PC-9 (cell line): ENCODE measurements around the gene DAPK2. TPM values are rescaled to one million over a fixed set of nuclear protein-coding genes. Genes with fewer than 3 reads are reported as not detected.
A peak's percentile ranks its signal among the peaks of the same experiment; 100 is the strongest.

Experiments used
- BruUV-seq: library from RNA; stranded (reverse); fragments of 400-500 nt; replicated peaks from 2 replicates; lab custom pipeline; 2021; lab: Mats Ljungman, UMichigan
- CTCF ChIA-PET: fragments of 300-600 bp; sonication (Branson Sonifier 250); formaldehyde crosslinking; loops from one replicate; lab custom pipeline; 2022; ENCODE audit warnings: antibody characterized with exemption; lab: Charles Lee
- POLR2A ChIA-PET: fragments of 300-600 bp; sonication (Branson Sonifier 250); formaldehyde crosslinking; loops from one replicate; lab custom pipeline; 2022; ENCODE audit warnings: antibody characterized with exemption; ENCODE audit not compliant: unreplicated experiment; lab: Charles Lee
- DNase-seq, 2 experiments: peaks; one replicate each; pipeline versions ENCODE4 v3.0.0 to v3.0.0-alpha.2; 2015 to 2022; ENCODE audit warnings: mixed read lengths in 1 of 2
- H2AFZ ChIP-seq: fragments of 200-600 bp; sonication (generic); 2 replicates; pipeline ENCODE4 v1.8.1; 2017; ENCODE audit warnings: antibody characterized with exemption
- H3F3A ChIP-seq: fragments of 200-600 bp; sonication (generic); 2 replicates; pipeline ENCODE4 v1.8.1; 2017; ENCODE audit warnings: antibody characterized with exemption, mild to moderate bottlenecking, low read depth; ENCODE audit not compliant: insufficient read depth
- H3K27ac ChIP-seq: fragments of 200-600 bp; sonication (generic); 2 replicates; pipeline ENCODE4 v1.6.1; 2016; ENCODE audit warnings: mixed run types
- H3K27me3 ChIP-seq: fragments of 200-600 bp; sonication (generic); 2 replicates; pipeline ENCODE4 v1.6.1; 2016; ENCODE audit warnings: low read depth, mixed run types; ENCODE audit not compliant: insufficient read depth
- H3K36me3 ChIP-seq: fragments of 200-600 bp; sonication (generic); 2 replicates; pipeline ENCODE4 v1.6.1; 2016; ENCODE audit warnings: low read depth, mixed run types
- H3K4me1 ChIP-seq: fragments of 200-600 bp; sonication (generic); replicated peaks from 2 replicates; pipeline ENCODE4 v1.6.1; 2016; ENCODE audit warnings: mixed run types; ENCODE audit not compliant: insufficient read depth
- H3K4me2 ChIP-seq: fragments of 200-600 bp; sonication (generic); 2 replicates; pipeline ENCODE4 v1.6.1; 2017; ENCODE audit warnings: mixed run types
- H3K4me3 ChIP-seq: fragments of 200-600 bp; sonication (generic); 2 replicates; pipeline ENCODE4 v1.6.1; 2016; ENCODE audit warnings: mixed run types
- H3K79me2 ChIP-seq: fragments of 200-600 bp; sonication (generic); 2 replicates; pipeline ENCODE4 v1.6.1; 2017; ENCODE audit warnings: low read depth, mixed run types
- H3K9me2 ChIP-seq: fragments of 200-600 bp; sonication (generic); 2 replicates; pipeline ENCODE4 v1.8.1; 2017; ENCODE audit warnings: mild to moderate bottlenecking; ENCODE audit not compliant: insufficient read depth
- H3K9me3 ChIP-seq: fragments of 200-600 bp; sonication (generic); 2 replicates; pipeline ENCODE4 v1.8.1; 2016; ENCODE audit warnings: low read depth; ENCODE audit not compliant: insufficient read depth
- H4K20me1 ChIP-seq: fragments of 200-600 bp; sonication (generic); 2 replicates; pipeline ENCODE4 v1.8.1; 2017; ENCODE audit not compliant: insufficient read depth
- EZH2 ChIP-seq: fragments of 200-600 bp; sonication (generic); IDR thresholded peaks from 2 replicates; pipeline ENCODE4 v1.8.0; 2017; ENCODE audit warnings: antibody characterized with exemption, low read depth
- intact Hi-C: fragments of 100-400 bp; cut with micrococcal nuclease; formaldehyde crosslinking; loops from one replicate; pipeline ENCODE4 v1.10.0; 2022; ENCODE audit not compliant: unreplicated experiment
- total RNA-seq: library from RNA; stranded (reverse); gene quantifications from 2 replicates; pipeline ENCODE4 v1.2.3, GENCODE V29; 2021
- TF ChIP-seq, protein P1 (sequence below): fragments of 200-600 bp; sonication (generic); conservative IDR thresholded peaks from 2 replicates; pipeline ENCODE4 v1.6.1; 2017; ENCODE audit warnings: mixed run types, antibody characterized with exemption, mild to moderate bottlenecking, moderate library complexity

Gene DAPK2
- total RNA-seq, 1 experiment from 2014 or later: 11.0 TPM

DNA sequence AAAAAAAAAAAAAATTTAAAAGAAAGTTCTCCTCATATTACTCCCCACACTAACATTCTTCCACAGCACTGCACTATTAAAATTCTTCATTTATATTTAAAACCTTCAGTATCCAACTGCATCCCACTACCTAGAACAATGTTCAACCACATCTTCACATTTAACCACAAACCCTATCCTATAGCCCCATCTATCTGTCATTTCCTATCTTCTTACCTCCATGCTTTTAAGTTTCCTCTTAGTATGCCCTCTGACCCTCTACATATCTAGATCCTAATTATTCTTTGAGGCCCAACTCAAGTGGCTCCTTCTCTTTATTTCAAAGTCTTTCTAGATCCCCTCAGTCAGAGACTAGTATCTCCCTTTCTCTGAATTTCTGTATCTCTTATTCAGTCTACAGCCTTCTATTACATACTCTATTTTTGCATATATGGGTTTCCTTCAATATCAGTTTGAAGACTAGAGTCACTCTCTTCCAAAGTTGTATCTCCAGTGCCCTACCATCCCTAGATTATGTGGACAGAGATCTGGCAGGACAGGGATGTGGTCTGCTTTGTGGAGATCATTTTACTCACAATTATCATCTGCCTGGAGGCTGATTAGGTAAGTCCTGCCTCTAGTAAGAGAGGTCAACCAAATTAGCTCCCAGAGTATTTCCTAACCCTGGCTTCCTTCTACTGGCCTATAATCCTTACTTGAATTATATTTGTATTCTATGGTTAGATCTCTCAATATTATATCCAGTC is 46.0 kb upstream of the DAPK2 start:
- H3K27me3 ChIP-seq: no peaks in the 10 kb centered on the region
- ChIA-PET CTCF (interaction anchor here (0.7 kb wide), 1 partner anchor 373 kb away, joined by 19 read pairs; no protein-coding TSS in a partner anchor), POLR2A (interaction anchor here (0.7 kb wide), 1 partner anchor 259 kb away, joined by 3 read pairs; no protein-coding TSS in a partner anchor)
- TF ChIP-seq, protein P1, sequence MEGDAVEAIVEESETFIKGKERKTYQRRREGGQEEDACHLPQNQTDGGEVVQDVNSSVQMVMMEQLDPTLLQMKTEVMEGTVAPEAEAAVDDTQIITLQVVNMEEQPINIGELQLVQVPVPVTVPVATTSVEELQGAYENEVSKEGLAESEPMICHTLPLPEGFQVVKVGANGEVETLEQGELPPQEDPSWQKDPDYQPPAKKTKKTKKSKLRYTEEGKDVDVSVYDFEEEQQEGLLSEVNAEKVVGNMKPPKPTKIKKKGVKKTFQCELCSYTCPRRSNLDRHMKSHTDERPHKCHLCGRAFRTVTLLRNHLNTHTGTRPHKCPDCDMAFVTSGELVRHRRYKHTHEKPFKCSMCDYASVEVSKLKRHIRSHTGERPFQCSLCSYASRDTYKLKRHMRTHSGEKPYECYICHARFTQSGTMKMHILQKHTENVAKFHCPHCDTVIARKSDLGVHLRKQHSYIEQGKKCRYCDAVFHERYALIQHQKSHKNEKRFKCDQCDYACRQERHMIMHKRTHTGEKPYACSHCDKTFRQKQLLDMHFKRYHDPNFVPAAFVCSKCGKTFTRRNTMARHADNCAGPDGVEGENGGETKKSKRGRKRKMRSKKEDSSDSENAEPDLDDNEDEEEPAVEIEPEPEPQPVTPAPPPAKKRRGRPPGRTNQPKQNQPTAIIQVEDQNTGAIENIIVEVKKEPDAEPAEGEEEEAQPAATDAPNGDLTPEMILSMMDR: no peak
- peak overlapping the region; percentile 84 for H3K4me2 ChIP-seq
- H3K9me3 ChIP-seq: no peaks in the 10 kb centered on the region
- H3K4me3 ChIP-seq: peak overlapping the region; percentile 67
- peaks cover 54% of the 10 kb centered on the region for H3K79me2 ChIP-seq
- H3K4me1 ChIP-seq: peaks cover 20% of the 10 kb centered on the region
- H3F3A ChIP-seq: peaks cover 12% of the 10 kb centered on the region; the same call in 1 of the 2 replicates
- DNase-seq: no peak
- 0 out of 2 replicates have a peak, but pooled peaks cover 4% of the 10 kb centered on the region for H3K36me3 ChIP-seq
- H4K20me1 ChIP-seq: peaks cover 9% of the 10 kb centered on the region
- no peak overlapping the region for H2AFZ ChIP-seq
- H3K9me2 ChIP-seq: no peaks in the 10 kb centered on the region
- no peak overlapping the region for H3K27ac ChIP-seq
- no TSS peak for BruUV-seq
- intact Hi-C loops: loop anchor here (5.0 kb wide), 2 partner anchors 490 to 590 kb away; partner anchors contain the start of gene USP3

DNA sequence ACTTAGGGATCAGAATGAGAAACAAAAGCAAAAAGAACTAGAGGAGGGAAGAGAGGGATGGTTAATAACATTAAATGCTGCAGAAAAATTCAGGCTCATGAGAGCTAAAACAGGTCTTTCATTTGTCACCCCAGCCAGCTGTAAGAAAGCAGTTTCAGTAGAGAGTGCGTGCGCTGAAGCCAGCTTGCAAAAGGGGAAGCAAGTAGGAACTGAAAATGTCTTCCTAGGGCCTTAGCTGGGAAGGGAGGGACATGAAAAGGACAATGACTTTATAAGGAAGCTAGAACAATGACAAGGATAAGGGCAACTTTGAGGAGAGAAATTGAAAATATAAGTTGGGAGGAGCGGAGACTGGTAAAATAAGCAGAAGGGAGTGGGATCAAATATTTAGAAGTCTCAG is 44.2 kb upstream of the DAPK2 start:
- BruUV-seq: no TSS peak
- Histone ChIP-seq H4K20me1 (0 out of 2 replicates have a peak, but pooled peaks cover 6% of the 10 kb centered on the region), H3F3A (peaks cover 9% of the 10 kb centered on the region; the same call in 1 of the 2 replicates), H3K4me1 (peaks cover 15% of the 10 kb centered on the region), H3K4me2 (no peak overlapping the region), H3K79me2 (peaks cover 39% of the 10 kb centered on the region), H3K9me3 (no peaks in the 10 kb centered on the region), H3K9me2 (no peaks in the 10 kb centered on the region), H3K27me3 (no peaks in the 10 kb centered on the region), H3K4me3 (no peak overlapping the region), H3K36me3 (0 out of 2 replicates have a peak, but pooled peaks cover 4% of the 10 kb centered on the region), H3K27ac (no peak overlapping the region), H2AFZ (no peak overlapping the region)
- no peak for DNase-seq
- intact Hi-C loops: loop anchor here (5.0 kb wide), 2 partner anchors 488 to 588 kb away; partner anchors contain the start of gene USP3
- CTCF ChIA-PET: no interaction called here
- POLR2A ChIA-PET: no interaction called here
- TF ChIP-seq, protein P1: no peak

DNA sequence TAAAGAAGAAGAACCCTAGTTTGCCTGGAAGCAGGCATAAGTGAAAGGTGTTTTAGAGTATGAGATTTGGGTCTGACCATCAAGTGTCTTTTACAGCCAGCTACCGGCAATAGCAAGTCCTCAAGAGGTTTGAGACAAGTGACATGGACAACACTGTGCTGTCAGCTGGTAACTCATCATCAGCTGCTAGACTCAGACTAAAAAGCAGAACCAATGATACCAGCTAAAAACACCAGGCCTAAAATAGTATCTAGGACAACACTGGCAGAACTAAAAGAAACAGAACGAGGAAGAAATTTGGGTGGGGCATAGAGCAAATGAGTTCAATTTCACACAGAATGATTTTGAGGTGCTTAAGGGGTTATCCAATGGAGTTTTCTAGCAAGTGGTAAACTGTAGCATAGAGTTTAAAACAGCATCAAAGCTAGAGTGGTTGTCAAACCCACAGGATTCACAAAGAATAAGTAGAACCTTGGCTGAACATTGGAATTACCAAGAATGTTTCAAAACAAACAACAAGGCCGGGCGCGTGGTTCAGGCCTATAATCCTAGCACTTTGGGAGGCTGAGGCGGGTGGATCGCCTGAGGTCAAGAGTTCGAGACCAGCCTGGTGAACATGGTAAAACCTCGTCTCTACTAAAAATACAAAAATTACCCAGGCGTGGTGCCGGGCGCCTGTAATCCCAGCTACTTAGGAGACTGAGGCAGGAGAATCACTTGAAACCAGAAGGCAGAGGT is 43.4 kb upstream of the DAPK2 start:
- 0 out of 2 replicates have a peak, but pooled peaks cover 4% of the 10 kb centered on the region for H3K36me3 ChIP-seq
- 0 out of 2 replicates have a peak, but pooled peaks cover 6% of the 10 kb centered on the region for H4K20me1 ChIP-seq
- no peak overlapping the region for H3K4me2 ChIP-seq
- H3K9me3 ChIP-seq: no peaks in the 10 kb centered on the region
- no peaks in the 10 kb centered on the region for H3K9me2 ChIP-seq
- CTCF ChIA-PET: no interaction called here
- DNase-seq: no peak
- peaks cover 35% of the 10 kb centered on the region for H3K79me2 ChIP-seq
- H2AFZ ChIP-seq: no peak overlapping the region
- peaks cover 9% of the 10 kb centered on the region; the same call in 1 of the 2 replicates for H3F3A ChIP-seq
- H3K4me3 ChIP-seq: no peak overlapping the region
- no peak for TF ChIP-seq EZH2
- TF ChIP-seq, protein P1: no peak
- intact Hi-C loops: loop anchor here (5.0 kb wide), 2 partner anchors 487 to 587 kb away; partner anchors contain the start of gene USP3
- POLR2A ChIA-PET: no interaction called here
- peaks cover 7% of the 10 kb centered on the region for H3K4me1 ChIP-seq
- BruUV-seq: no TSS peak
- H3K27ac ChIP-seq: no peak overlapping the region
- no peaks in the 10 kb centered on the region for H3K27me3 ChIP-seq
